GM12878 (cell line): ENCODE data around the gene CACNA1H. TPM values are rescaled to one million over a fixed set of nuclear protein-coding genes. Genes with fewer than 3 reads are reported as not detected.

Experiments
- ATAC-seq: fragments of 200-7000 bp; cut with Tn5 transposase; 3 replicates; pipeline ENCODE4 v1.9.1; 2020; ENCODE audit warnings: mild to moderate bottlenecking, moderate library complexity
- Bru-seq: library from RNA; stranded (reverse); fragments of 400-500 nt; gene quantifications from one replicate; lab custom pipeline; 2021; lab: Mats Ljungman, UMichigan
- BruChase-seq, 2 experiments: library from RNA; stranded (reverse); fragments of 400-500 nt; gene quantifications; one replicate each; lab custom pipeline; 2021; lab: Mats Ljungman, UMichigan
- BruUV-seq: library from RNA; stranded (reverse); fragments of 400-500 nt; replicated peaks from 2 replicates; lab custom pipeline; 2021; lab: Mats Ljungman, UMichigan
- CTCF ChIA-PET: fragments of 300-600 bp; sonication (Branson Sonifier 250); formaldehyde crosslinking; extraction: SDS; loops from one replicate; lab custom pipeline; 2021; ENCODE audit warnings: inconsistent platforms; lab: Yijun Ruan, JAX
- POLR2A ChIA-PET: fragments of 350-600 bp; formaldehyde crosslinking; extraction: SDS; loops from one replicate; lab custom pipeline; 2021; ENCODE audit warnings: inconsistent platforms; lab: Charles Lee
- RAD21 ChIA-PET: fragments of 300-600 bp; sonication (Branson Sonifier 250); formaldehyde crosslinking; loops from one replicate; lab custom pipeline; 2023; ENCODE audit warnings: antibody characterized with exemption; ENCODE audit not compliant: unreplicated experiment; lab: Charles Lee
- SMC1A ChIA-PET: fragments of 300-600 bp; sonication (Branson Sonifier 250); formaldehyde crosslinking; loops from one replicate; lab custom pipeline; 2023; ENCODE audit not compliant: unreplicated experiment, uncharacterized antibody; lab: Charles Lee
- DNase-seq: peaks from one replicate; pipeline ENCODE4 v3.0.0-alpha.2; 2011; ENCODE audit warnings: low read depth, low spot score
- FAIRE-seq: peaks from 3 replicates; lab custom pipeline; 2011; peaks lifted over from hg19 to GRCh38; lab: Jason Lieb, UNC
- H2AFZ ChIP-seq: 2 replicates; pipeline ENCODE4 v1.6.0; 2011; ENCODE audit warnings: low read depth, low read length, control low read depth; ENCODE audit not compliant: control insufficient read depth
- H3K27ac ChIP-seq: 2 replicates; pipeline ENCODE4 v1.5.1; 2011; ENCODE audit warnings: control low read depth; ENCODE audit not compliant: control insufficient read depth, insufficient read depth
- H3K27me3 ChIP-seq, 2 experiments: replicated peaks in 1 of 2; 2 replicates each; pipeline versions ENCODE4 v1.6.0 to v1.6.1; 2011; ENCODE audit warnings: low read length in 1 of 2; ENCODE audit not compliant: control insufficient read depth in 2 of 2, insufficient read depth in 2 of 2
- H3K36me3 ChIP-seq, 2 experiments: 2 replicates each; pipeline ENCODE4 v1.5.1; 2011; ENCODE audit warnings: low read length in 1 of 2; ENCODE audit not compliant: control insufficient read depth in 2 of 2, insufficient read depth in 2 of 2
- H3K4me1 ChIP-seq: 2 replicates; pipeline ENCODE4 v1.6.1; 2011; ENCODE audit warnings: mild to moderate bottlenecking, low read length, moderate library complexity, mixed read lengths; ENCODE audit not compliant: control insufficient read depth, insufficient read depth
- H3K4me2 ChIP-seq: 2 replicates; pipeline ENCODE4 v1.6.0; 2011; ENCODE audit warnings: control low read depth; ENCODE audit not compliant: control insufficient read depth, insufficient read depth
- H3K4me3 ChIP-seq: fragments of 200-600 bp; sonication (generic); 2 replicates; pipeline ENCODE4 v1.5.1; 2016
- H3K79me2 ChIP-seq: 2 replicates; pipeline ENCODE4 v1.6.0; 2011; ENCODE audit warnings: low read length; ENCODE audit not compliant: control insufficient read depth, insufficient read depth
- H3K9ac ChIP-seq: 2 replicates; pipeline ENCODE4 v1.8.0; 2011; ENCODE audit warnings: low read length, control low read depth, mixed read lengths; ENCODE audit not compliant: control insufficient read depth, insufficient read depth
- H3K9me3 ChIP-seq: replicated peaks from 3 replicates; pipeline ENCODE4 v1.5.1; 2011; ENCODE audit warnings: mild to moderate bottlenecking, low read length; ENCODE audit not compliant: control insufficient read depth, insufficient read depth
- H4K20me1 ChIP-seq: 2 replicates; pipeline ENCODE4 v1.6.0; 2011; ENCODE audit not compliant: control insufficient read depth, insufficient read depth
- FOXK2 ChIP-seq: fragments of 450-650 bp; IDR thresholded peaks from 2 replicates; pipeline ENCODE4 v1.6.1; 2017; ENCODE audit warnings: mild to moderate bottlenecking, moderate library complexity
- MTA3 ChIP-seq: IDR thresholded peaks from 2 replicates; pipeline ENCODE4 v1.6.1; 2012; ENCODE audit warnings: low read length, inconsistent platforms, borderline replicate concordance
- NR2C1 ChIP-seq: fragments of 450-650 bp; IDR thresholded peaks from 2 replicates; pipeline ENCODE4 v1.6.1; 2017; ENCODE audit warnings: antibody characterized with exemption, mild to moderate bottlenecking, moderate library complexity
- YY1 ChIP-seq: IDR thresholded peaks from 2 replicates; pipeline ENCODE4 v1.6.1; 2011; ENCODE audit warnings: low read depth, mild to moderate bottlenecking, low read length
- WGBS: methylation state at CpG from one replicate; pipeline ENCODE4 v1.1.6; 2016; ENCODE audit warnings: low lambda C conversion rate; ENCODE audit not compliant: insufficient replicate concordance, insufficient coverage; ENCODE audit errors: missing lambda C conversion rate; 5-methylcytosine and 5-hydroxymethylcytosine counted together
- in situ Hi-C: fragments of 300-500 bp; cut with MboI; formaldehyde crosslinking; loops from 9 replicates; pipeline ENCODE4 v1.14.3; 2018; ENCODE audit warnings: mixed read lengths
- intact Hi-C: fragments of 100-400 bp; cut with micrococcal nuclease; formaldehyde crosslinking; loops from one replicate; pipeline ENCODE4 v1.14.2; 2022; ENCODE audit not compliant: unreplicated experiment
- long read RNA-seq, 2 experiments: library from polyadenylated mRNA; unstranded; transcript quantifications; one replicate each; pipeline ENCODE4 v2.0.0, GENCODE V29; 2019 to 2020
- polyA minus RNA-seq, 3 experiments: library from RNA; depleted of rRNA, polyadenylated mRNA; stranded (reverse); fragments of >200 nt; gene quantifications; 2 replicates each; pipeline ENCODE4 v1.2.3, GENCODE V29; 2011
- polyA plus RNA-seq, 11 experiments: library from polyadenylated mRNA; depleted of rRNA in 4 of 11; unstranded in 6 of 11; stranded (reverse) in 5 of 11; fragments of >200 nt; fragmentation: Nextera tagmentation in 4 of 11; fragmentation: Illumina TruSeq in 1 of 11; extraction: Ambion mirVana in 4 of 11; extraction: Trizol in 1 of 11; gene quantifications; 1 replicate in 1 of 11; 2 replicates in 10 of 11; pipeline versions ENCODE4 v1.2.1 to v1.2.3, GENCODE V29; 2011 to 2016; ENCODE audit warnings: inconsistent platforms in 2 of 11, missing spikeins in 2 of 11, low read depth in 1 of 11
- total RNA-seq, 4 experiments: library from RNA; depleted of rRNA in 3 of 4; stranded (reverse); fragments of >200 nt in 3 of 4; fragmentation: Illumina TruSeq in 1 of 4; extraction: Trizol in 1 of 4; gene quantifications; 2 replicates each; pipeline versions ENCODE4 v1.2.1 to v1.2.3, GENCODE V29; 2013 to 2021

Gene CACNA1H
- not detected in 2 replicates for total RNA-seq (2013; cell fraction: nucleolus; rRNA removed)
- total RNA-seq (2014; rRNA removed) (not detected in 2 replicates), total RNA-seq (2014; rRNA removed; fragmentation: Illumina TruSeq; extraction: Trizol) (not detected in 2 replicates), total RNA-seq (2021) (0.19 and 0.54 TPM in 2 replicates), polyA plus RNA-seq (2011; rRNA removed) (not detected in 2 replicates), polyA plus RNA-seq (2014; fragmentation: Illumina TruSeq; extraction: Trizol) (not detected in 2 replicates), polyA plus RNA-seq (2014; fragmentation: Nextera tagmentation; extraction: Ambion mirVana) (not detected), polyA plus RNA-seq (2014; rRNA removed) (0.03 TPM in 1 of 2 replicates, not detected in the other), polyA plus RNA-seq (2016; fragmentation: Nextera tagmentation; extraction: Ambion mirVana) (under 1 TPM in 1 of 2 experiments, not detected in 1; 0.03 TPM), polyA minus RNA-seq (2011; rRNA and poly(A)+ RNA removed) (not detected in 2 replicates), Bru-seq, nascent RNA (percentile 1 among the genes with signal in this experiment), BruChase-seq, experiment 1, labeled RNA remaining after a 6-hour chase (percentile 1 among the genes with signal in this experiment), BruChase-seq, experiment 2, labeled RNA remaining after a 2-hour chase (percentile 1 among the genes with signal in this experiment)
- polyA plus RNA-seq (2011; ENCODE audit: low read depth): not detected
- not detected in 2 replicates for polyA plus RNA-seq (2011; cell fraction: cytosol; rRNA removed)
- 0.03 TPM in 1 of 2 replicates, not detected in the other for polyA plus RNA-seq (2011; cell fraction: nucleus; rRNA removed)
- polyA plus RNA-seq (2012): 0.03 and 0.04 TPM in 2 replicates
- polyA minus RNA-seq (2011; cell fraction: cytosol; rRNA and poly(A)+ RNA removed): not detected in 2 replicates
- not detected in 2 replicates for polyA minus RNA-seq (2011; cell fraction: nucleus; rRNA and poly(A)+ RNA removed)
- long read RNA-seq, experiment 1: 0 reads
- long read RNA-seq, experiment 2: 0 reads

DNA sequence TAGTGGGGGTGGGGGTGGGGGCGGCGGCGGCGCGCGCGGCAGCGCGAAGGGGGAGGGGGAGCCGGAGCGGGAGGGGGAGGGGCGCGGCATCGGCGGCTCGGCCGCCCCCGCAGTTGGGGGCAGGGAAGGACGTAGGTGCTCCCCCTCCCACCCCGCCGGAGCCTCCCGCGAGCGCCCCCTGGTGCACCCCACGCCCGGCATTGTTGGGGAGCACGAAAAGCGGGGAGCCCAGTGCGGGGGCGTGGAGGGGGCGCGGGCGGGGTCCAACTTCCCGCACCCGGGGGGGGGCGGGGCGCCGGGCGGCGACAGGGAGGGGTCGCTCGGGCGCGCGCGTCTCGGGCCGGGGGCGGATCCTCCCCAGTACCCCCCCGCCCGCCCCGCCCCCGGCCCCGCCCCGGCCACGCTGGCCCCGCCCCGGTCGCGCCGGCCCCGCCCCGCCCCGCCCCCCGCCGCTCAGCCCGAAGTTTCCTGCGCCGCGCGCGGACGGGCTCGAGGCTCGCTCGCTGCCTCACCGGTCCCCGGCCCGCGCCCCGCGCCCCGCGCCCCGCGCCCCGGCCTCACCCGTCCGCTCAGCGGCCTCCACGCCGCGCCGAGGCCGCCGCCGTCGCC is at the start of gene CACNA1H:
Gene CACNA1H, plus strand, starts transcription at position 456 of the 609 bp plus-strand sequence. CDS start 632 bp downstream, outside the sequence.
- Histone ChIP-seq H2AFZ (no peak within 1 kb of the TSS), H3K4me3 (no peak within 1 kb of the TSS), H3K9me3 (no peaks in the 10 kb centered on the region; the same call in 2 of the 3 replicates), H3K27me3 (no peaks in the 10 kb centered on the region), H3K9ac (no peak within 1 kb of the TSS), H3K4me1 (no peaks in the 10 kb centered on the region), H3K79me2 (no peaks in the 10 kb centered on the region), H3K36me3 (no peaks in the 10 kb centered on the region), H3K4me2 (no peak within 1 kb of the TSS), H3K27ac (no peak within 1 kb of the TSS), H4K20me1 (no peaks in the 10 kb centered on the region)
- ChIA-PET SMC1A (no interaction called here), POLR2A (no interaction called here), RAD21 (no interaction called here), CTCF (no interaction called here)
- TF ChIP-seq FOXK2: no peak
- TF ChIP-seq YY1: no peak
- no peak for TF ChIP-seq MTA3
- no peak for TF ChIP-seq NR2C1
- no CpG with 5 or more reads among the region's 98 CpGs for WGBS
- DNase-seq (no peak), FAIRE-seq (no peak), ATAC-seq (no peak)
- in situ Hi-C loops (no loop called here), intact Hi-C loops (no loop called here)
- BruUV-seq: no TSS peak
